GM12878 (cell line): ENCODE results near the gene TBC1D9B. TPM values are rescaled to one million over a fixed set of nuclear protein-coding genes. Genes with fewer than 3 reads are reported as not detected.
A peak's percentile ranks its signal among the peaks of the same experiment; 100 is the strongest.

ENCODE experiments used
- ASH2L ChIP-seq: fragments of 300-600, 200-600 bp; sonication (generic); IDR thresholded peaks from 2 replicates; pipeline ENCODE4 v1.6.1; 2017; ENCODE audit warnings: low read depth, mild to moderate bottlenecking, borderline replicate concordance
- CEBPZ ChIP-seq: fragments of 150-350 bp; IDR thresholded peaks from 2 replicates; pipeline ENCODE4 v1.6.1; 2016; ENCODE audit warnings: low read depth, low read length
- CHD2 ChIP-seq: IDR thresholded peaks from 2 replicates; pipeline ENCODE4 v1.6.1; 2011; ENCODE audit warnings: low read depth, low read length, improper control_type of control experiment, borderline replicate concordance
- CUX1 ChIP-seq: IDR thresholded peaks from 2 replicates; pipeline ENCODE4 v1.6.1; 2012; ENCODE audit warnings: improper control_type of control experiment, low read depth, low read length; ENCODE audit not compliant: insufficient replicate concordance
- HCFC1 ChIP-seq: fragments of 150-350 bp; IDR thresholded peaks from 2 replicates; pipeline ENCODE4 v1.6.1; 2014; ENCODE audit warnings: low read length
- HDAC6 ChIP-seq: fragments of 200-600 bp; sonication (generic); IDR thresholded peaks from one replicate; pipeline ENCODE4 v1.8.0; 2017; ENCODE audit warnings: antibody characterized with exemption; ENCODE audit not compliant: unreplicated experiment
- HDGF ChIP-seq: fragments of 450-650 bp; IDR thresholded peaks from 2 replicates; pipeline ENCODE4 v1.6.1; 2016; ENCODE audit warnings: antibody characterized with exemption
- IKZF1 ChIP-seq: fragments of 450-650 bp; conservative IDR thresholded peaks from 2 replicates; pipeline ENCODE4 v1.6.1; 2017; ENCODE audit warnings: antibody characterized with exemption, mild to moderate bottlenecking
- MTA2 ChIP-seq: fragments of 450-650 bp; IDR thresholded peaks from 2 replicates; pipeline ENCODE4 v1.6.1; 2016; ENCODE audit warnings: low read depth, mild to moderate bottlenecking, moderate library complexity
- NBN ChIP-seq: fragments of 450-650 bp; IDR thresholded peaks from 2 replicates; pipeline ENCODE4 v1.6.1; 2016
- NR2C2 ChIP-seq: IDR thresholded peaks from 2 replicates; pipeline ENCODE4 v1.6.1; 2011; ENCODE audit warnings: borderline replicate concordance, low read depth; ENCODE audit not compliant: control insufficient read depth, insufficient read length
- NR2F1 ChIP-seq: fragments of 450-650 bp; conservative IDR thresholded peaks from 2 replicates; pipeline ENCODE4 v1.6.1; 2017; ENCODE audit warnings: mild to moderate bottlenecking
- PRDM15 ChIP-seq: fragments of 450-650 bp; formaldehyde crosslinking; IDR thresholded peaks from 2 replicates; pipeline ENCODE4 v1.4.0; 2020; ENCODE audit warnings: mild to moderate bottlenecking, moderate library complexity
- RCOR1 ChIP-seq: conservative IDR thresholded peaks from 2 replicates; pipeline ENCODE4 v1.6.1; 2012; ENCODE audit warnings: low read depth, low read length, improper control_type of control experiment
- RELA ChIP-seq: fragments of 450-650 bp; IDR thresholded peaks from 2 replicates; pipeline ENCODE4 v1.8.0; 2014; ENCODE audit warnings: borderline replicate concordance; ENCODE audit not compliant: partially characterized antibody
- SMAD1 ChIP-seq: fragments of 450-650 bp; IDR thresholded peaks from 2 replicates; pipeline ENCODE4 v1.6.1; 2018; ENCODE audit warnings: mild to moderate bottlenecking, low read depth; ENCODE audit not compliant: partially characterized antibody
- SRF ChIP-seq, 2 experiments: IDR thresholded peaks; 2 replicates each; pipeline ENCODE4 v1.6.1; 2011; ENCODE audit warnings: low read depth in 2 of 2, low read length in 2 of 2, mild to moderate bottlenecking in 1 of 2, moderate library complexity in 1 of 2
- polyA plus RNA-seq, 11 experiments: library from polyadenylated mRNA; depleted of rRNA in 4 of 11; unstranded in 6 of 11; stranded (reverse) in 5 of 11; fragments of >200 nt; fragmentation: Nextera tagmentation in 4 of 11; fragmentation: Illumina TruSeq in 1 of 11; extraction: Ambion mirVana in 4 of 11; extraction: Trizol in 1 of 11; gene quantifications; 1 replicate in 1 of 11; 2 replicates in 10 of 11; pipeline versions ENCODE4 v1.2.1 to v1.2.3, GENCODE V29; 2011 to 2016; ENCODE audit warnings: inconsistent platforms in 2 of 11, missing spikeins in 2 of 11, low read depth in 1 of 11
- total RNA-seq, 4 experiments: library from RNA; depleted of rRNA in 3 of 4; stranded (reverse); fragments of >200 nt in 3 of 4; fragmentation: Illumina TruSeq in 1 of 4; extraction: Trizol in 1 of 4; gene quantifications; 2 replicates each; pipeline versions ENCODE4 v1.2.1 to v1.2.3, GENCODE V29; 2013 to 2021

The TBC1D9B gene
- total and polyA plus RNA-seq, 10 of the 15 experiments (the other 5 are each of a cell fraction or from before 2014, with no cell fraction given), result 4.0 to 74.2 (median 34.6) TPM

- no peak for TF ChIP-seq CUX1
- TF ChIP-seq HDGF, result peak; percentile 55; the same call in 1 of the 2 replicates
- no peak for TF ChIP-seq SMAD1
- TF ChIP-seq ASH2L, result no peak; the same call in 1 of the 2 replicates
- peak; percentile 47 for TF ChIP-seq HCFC1
- TF ChIP-seq HDAC6, result peak; percentile 64
- no peak for TF ChIP-seq RCOR1
- 0 out of 4 replicates have a peak, but pooled peaks of 1 of the 2 experiments have one; percentile 9 for TF ChIP-seq SRF (IDR thresholded peaks at IDR 0.05; ENCODE audit: low read depth in 2 of 2, low read length in 2 of 2)
- TF ChIP-seq NR2F1, result peak; percentile 73
- no peak for TF ChIP-seq CEBPZ
- TF ChIP-seq NBN, result 0 out of 2 replicates have a peak, but pooled peaks have one; percentile 44
- TF ChIP-seq PRDM15, result no peak
- TF ChIP-seq CHD2, result 0 out of 2 replicates have a peak, but pooled peaks have one; percentile 57
- peak; percentile 67 for TF ChIP-seq RELA
- peak; percentile 76 for TF ChIP-seq IKZF1
- TF ChIP-seq MTA2, result peak; percentile 22; the same call in 1 of the 2 replicates
- TF ChIP-seq NR2C2, result no peak
Measured at GRCh38 chr5:179820483-179821297, 87.0 kb downstream of the TBC1D9B start, which contains the start of gene SQSTM1 (continued).
